ENCODE results near the gene IYD. TPM values are rescaled to one million over a fixed set of nuclear protein-coding genes. Genes with fewer than 3 reads are reported as not detected.
A peak's percentile ranks its signal among the peaks of the same experiment; 100 is the strongest.

Gene IYD
- total RNA-seq: not detected in 2 replicates

- no peak for DNase-seq (ENCODE audit: low read depth)
- TF ChIP-seq CTCF (IDR thresholded peaks at IDR 0.05; ENCODE audit: insufficient read depth, low read depth, low read length): no peak
- no peak within 1 kb of the TSS for H3K4me3 ChIP-seq (ENCODE audit: low read depth, low read length)
Measured at GRCh38 chr6:150368762-150369161, at the start of gene IYD. TSS of gene IYD (plus strand) at chr6:150369012. CDS start at chr6:150369032, 20 bp downstream.

- TF ChIP-seq CTCF (IDR thresholded peaks at IDR 0.05; ENCODE audit: insufficient read depth, low read depth, low read length): no peak
- DNase-seq (ENCODE audit: low read depth): no peak
Measured at GRCh38 chr6:150319924-150320323, 48.9 kb upstream of the IYD start.

GRCh38 chr6:150320442-150320841 lies 48.4 kb upstream of the IYD start:
- no peak overlapping the region for H3K4me3 ChIP-seq (ENCODE audit: low read depth, low read length)
- DNase-seq (ENCODE audit: low read depth): no peak
- no peak for TF ChIP-seq CTCF (IDR thresholded peaks at IDR 0.05; ENCODE audit: insufficient read depth, low read depth, low read length)

More at GRCh38 chr6:150319924-150320323, 48.9 kb upstream of the IYD start:
- no peak overlapping the region for H3K4me3 ChIP-seq (ENCODE audit: low read depth, low read length)

- DNase-seq (ENCODE audit: low read depth): no peak
- no peak for TF ChIP-seq CTCF (IDR thresholded peaks at IDR 0.05; ENCODE audit: insufficient read depth, low read depth, low read length)
- H3K4me3 ChIP-seq (ENCODE audit: low read depth, low read length): no peak overlapping the region
Measured at GRCh38 chr6:150322466-150322871, 46.3 kb upstream of the IYD start.

- DNase-seq (ENCODE audit: low read depth): peak; percentile 10
- no peak for TF ChIP-seq CTCF (IDR thresholded peaks at IDR 0.05; ENCODE audit: insufficient read depth, low read depth, low read length)
- H3K4me3 ChIP-seq (ENCODE audit: low read depth, low read length): no peak overlapping the region
Measured at GRCh38 chr6:150323205-150323604, 45.6 kb upstream of the IYD start.

GRCh38 chr6:150324044-150324443 lies 44.8 kb upstream of the IYD start:
- no peak overlapping the region for H3K4me3 ChIP-seq (ENCODE audit: low read depth, low read length)
- DNase-seq (ENCODE audit: low read depth): no peak
- TF ChIP-seq CTCF (IDR thresholded peaks at IDR 0.05; ENCODE audit: insufficient read depth, low read depth, low read length): no peak

GRCh38 chr6:150325066-150325772 lies 43.6 kb upstream of the IYD start:
- no peak overlapping the region for H3K4me3 ChIP-seq (ENCODE audit: low read depth, low read length)
- TF ChIP-seq CTCF (IDR thresholded peaks at IDR 0.05; ENCODE audit: insufficient read depth, low read depth, low read length): no peak
- no peak for DNase-seq (ENCODE audit: low read depth)

Data from fibroblast of villous mesenchyme (primary cell).